HepG2 (cell line): ENCODE measurements around the gene MRPL38. TPM values are rescaled to one million over a fixed set of nuclear protein-coding genes. Genes with fewer than 3 reads are reported as not detected.

Experiments
- CC2D1A ChIP-seq: sonication (generic); formaldehyde crosslinking; IDR thresholded peaks from 2 replicates; pipeline ENCODE4 v1.8.1; 2023; ENCODE audit warnings: mild to moderate bottlenecking, missing genetic modification reagents
- CHD4 ChIP-seq: fragments of 200-600 bp; sonication (generic); IDR thresholded peaks from 2 replicates; pipeline ENCODE4 v1.7.0; 2017; ENCODE audit warnings: mild to moderate bottlenecking, low read length, borderline replicate concordance
- ELF1 ChIP-seq: sonication (generic); formaldehyde crosslinking; IDR thresholded peaks from 2 replicates; pipeline ENCODE4 v1.4.0; 2020; ENCODE audit warnings: missing genetic modification reagents
- ETV6 ChIP-seq: sonication (generic); formaldehyde crosslinking; conservative IDR thresholded peaks from 2 replicates; pipeline ENCODE4 v1.4.0; 2020; ENCODE audit warnings: missing genetic modification reagents
- FOXA1 ChIP-seq, 2 experiments: fragments of 450-650 bp in 1 of 2; sonication (generic) in 1 of 2; formaldehyde crosslinking in 1 of 2; IDR thresholded peaks; 2 replicates each; pipeline versions ENCODE4 v1.4.0 to v1.6.1; 2016 to 2020; ENCODE audit warnings: missing genetic modification reagents in 1 of 2
- IRX3 ChIP-seq: sonication (generic); formaldehyde crosslinking; IDR thresholded peaks from 2 replicates; pipeline ENCODE4 v1.8.1; 2023; ENCODE audit warnings: mild to moderate bottlenecking, low read depth, missing genetic modification reagents, borderline replicate concordance
- NR2F2 ChIP-seq: IDR thresholded peaks from 2 replicates; pipeline ENCODE4 v1.6.1; 2012; ENCODE audit warnings: low read depth, inconsistent platforms, borderline replicate concordance
- SAFB2 ChIP-seq: sonication (generic); formaldehyde crosslinking; IDR thresholded peaks from 2 replicates; pipeline ENCODE4 v1.5.1; 2020; ENCODE audit warnings: missing genetic modification reagents, low read depth, mild to moderate bottlenecking, borderline replicate concordance
- SALL2 ChIP-seq: sonication (generic); formaldehyde crosslinking; IDR thresholded peaks from 2 replicates; pipeline ENCODE4 v1.8.1; 2023; ENCODE audit warnings: mild to moderate bottlenecking, missing genetic modification reagents, inconsistent platforms
- SRSF9 ChIP-seq: fragments of 200-400 bp; formaldehyde crosslinking; IDR thresholded peaks from 2 replicates; pipeline ENCODE4 v1.6.1; 2018; ENCODE audit warnings: borderline replicate concordance, mild to moderate bottlenecking, low read depth, low read length; ENCODE audit not compliant: insufficient read depth, poor library complexity, severe bottlenecking
- ZMYM2 ChIP-seq: sonication (generic); formaldehyde crosslinking; IDR thresholded peaks from 2 replicates; pipeline ENCODE4 v1.8.0; 2022; ENCODE audit warnings: mild to moderate bottlenecking, missing genetic modification reagents
- ZNF30 ChIP-seq: sonication (generic); formaldehyde crosslinking; IDR thresholded peaks from 2 replicates; pipeline ENCODE4 v1.5.0; 2020; ENCODE audit warnings: mild to moderate bottlenecking, missing genetic modification reagents
- ZNF607 ChIP-seq: sonication (generic); formaldehyde crosslinking; IDR thresholded peaks from 2 replicates; pipeline ENCODE4 v1.5.1; 2020; ENCODE audit warnings: missing genetic modification reagents, mild to moderate bottlenecking, borderline replicate concordance
- ZNF616 ChIP-seq: sonication (generic); formaldehyde crosslinking; IDR thresholded peaks from 2 replicates; pipeline ENCODE4 v1.5.0; 2020; ENCODE audit warnings: low read depth, mild to moderate bottlenecking, missing genetic modification reagents
- ZNF781 ChIP-seq: sonication (generic); formaldehyde crosslinking; IDR thresholded peaks from 2 replicates; pipeline ENCODE4 v1.5.1; 2020; ENCODE audit warnings: borderline replicate concordance, mild to moderate bottlenecking, missing genetic modification reagents; ENCODE audit errors: not compliant biosample characterization
- polyA plus RNA-seq, 8 experiments: library from polyadenylated mRNA; depleted of rRNA in 3 of 8; stranded (reverse) in 7 of 8; unstranded in 1 of 8; fragments of >200 nt; fragmentation: Illumina TruSeq in 4 of 8; extraction: Trizol in 4 of 8; gene quantifications; 2 replicates each; pipeline versions ENCODE4 v1.2.1 to v1.2.3, GENCODE V29; 2011 to 2016; ENCODE audit warnings: low read depth in 4 of 8, missing spikeins in 1 of 8, mixed read lengths in 1 of 8; ENCODE audit not compliant: insufficient read depth in 1 of 8
- total RNA-seq, 5 experiments: library from RNA; depleted of rRNA; stranded (reverse); fragments of >200 nt; fragmentation: Illumina TruSeq; extraction: Trizol; gene quantifications; 2 replicates each; pipeline ENCODE4 v1.2.3, GENCODE V29; 2016; ENCODE audit warnings: low read depth in 1 of 5
- TF ChIP-seq, protein P1 (sequence below): fragments of 450-650 bp; IDR thresholded peaks from 2 replicates; pipeline ENCODE4 v1.6.1; 2017
- TF ChIP-seq, protein P2 (sequence below): sonication (generic); formaldehyde crosslinking; IDR thresholded peaks from 2 replicates; pipeline ENCODE4 v1.8.1; 2022; ENCODE audit warnings: mild to moderate bottlenecking, missing genetic modification reagents
- TF ChIP-seq, protein P3 (sequence below): sonication (generic); formaldehyde crosslinking; IDR thresholded peaks from 2 replicates; pipeline ENCODE4 v1.4.0; 2020; ENCODE audit warnings: mild to moderate bottlenecking, missing genetic modification reagents
- TF ChIP-seq, protein P4 (sequence below), 2 experiments: fragments of 450-650 bp in 1 of 2; sonication (generic) in 1 of 2; formaldehyde crosslinking; IDR thresholded peaks; 2 replicates each; pipeline versions ENCODE4 v1.5.0 to v1.8.0; 2020 to 2022; ENCODE audit warnings: mild to moderate bottlenecking in 1 of 2, missing genetic modification reagents in 1 of 2
- TF ChIP-seq, protein P5 (sequence below), 2 experiments: IDR thresholded peaks; 2 replicates each; pipeline ENCODE4 v1.6.1; 2011 to 2012; ENCODE audit warnings: low read length in 2 of 2, borderline replicate concordance in 1 of 2, low read depth in 1 of 2, mild to moderate bottlenecking in 1 of 2, moderate library complexity in 1 of 2

The MRPL38 gene
- total and polyA plus RNA-seq, 2 of the 13 experiments (the other 11 are each of a cell fraction or from before 2014, with no cell fraction given) = 83.7 to 125 TPM

DNA sequence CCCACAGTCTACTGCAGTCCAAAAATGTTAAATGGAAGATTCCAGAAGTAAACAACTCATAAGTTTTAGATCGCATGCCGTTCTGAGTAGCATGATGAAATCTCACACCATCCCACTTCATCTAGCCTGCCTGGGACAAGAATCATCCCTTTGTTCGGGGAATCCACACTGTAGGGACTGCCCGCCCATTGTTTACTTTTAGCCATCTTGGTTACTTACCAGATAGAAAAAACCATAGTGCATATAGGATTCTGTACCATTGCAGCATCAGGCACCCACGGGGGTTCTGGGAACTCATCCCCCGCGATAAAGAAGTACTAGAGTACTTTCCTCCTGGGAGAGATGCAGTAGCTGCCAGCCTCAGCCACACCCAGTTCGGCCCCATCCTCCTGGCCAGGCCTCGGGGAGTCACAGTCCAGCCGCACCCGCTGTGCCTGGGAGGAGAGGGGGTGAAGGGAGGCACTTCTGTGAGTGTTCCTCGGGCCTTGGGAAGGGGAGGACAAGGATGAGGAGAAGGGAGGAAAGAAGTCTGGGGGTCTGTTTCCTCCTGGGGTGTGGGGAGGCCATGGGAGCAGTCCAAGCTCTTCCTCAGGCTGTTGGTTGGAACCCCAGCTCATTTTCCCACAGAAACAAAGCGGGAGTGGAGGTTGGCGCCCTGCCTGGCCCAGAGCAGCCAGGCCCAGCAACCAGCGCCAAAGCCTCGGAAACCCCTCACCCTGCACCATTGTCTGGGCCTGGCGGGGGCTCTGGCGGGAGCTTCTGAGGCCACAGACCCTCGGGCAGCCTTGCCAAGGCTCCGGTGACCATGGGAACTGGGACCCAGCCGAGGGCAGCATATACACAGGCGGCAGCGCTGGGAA is 35.2 kb downstream of the MRPL38 start (continued):
- TF ChIP-seq, protein P1, sequence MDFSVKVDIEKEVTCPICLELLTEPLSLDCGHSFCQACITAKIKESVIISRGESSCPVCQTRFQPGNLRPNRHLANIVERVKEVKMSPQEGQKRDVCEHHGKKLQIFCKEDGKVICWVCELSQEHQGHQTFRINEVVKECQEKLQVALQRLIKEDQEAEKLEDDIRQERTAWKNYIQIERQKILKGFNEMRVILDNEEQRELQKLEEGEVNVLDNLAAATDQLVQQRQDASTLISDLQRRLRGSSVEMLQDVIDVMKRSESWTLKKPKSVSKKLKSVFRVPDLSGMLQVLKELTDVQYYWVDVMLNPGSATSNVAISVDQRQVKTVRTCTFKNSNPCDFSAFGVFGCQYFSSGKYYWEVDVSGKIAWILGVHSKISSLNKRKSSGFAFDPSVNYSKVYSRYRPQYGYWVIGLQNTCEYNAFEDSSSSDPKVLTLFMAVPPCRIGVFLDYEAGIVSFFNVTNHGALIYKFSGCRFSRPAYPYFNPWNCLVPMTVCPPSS = no peak
- TF ChIP-seq ZNF781 (CRISPR knock-in tag) (peak; percentile 35), ZNF607 (0 out of 2 replicates have a peak, but pooled peaks have one; percentile 20), SALL2 (CRISPR knock-in tag) (no peak; the same call in 1 of the 2 replicates), NR2F2 (no peak), ELF1 (CRISPR knock-in tag) (no peak), ETV6 (CRISPR knock-in tag) (peak; percentile 9; the same call in 1 of the 2 replicates), IRX3 (CRISPR knock-in tag) (no peak), CC2D1A (CRISPR knock-in tag) (no peak), SAFB2 (CRISPR knock-in tag) (peak; percentile 56), SRSF9 (no peak), FOXA1 (IDR thresholded peaks at IDR 0.05) (peak; percentile 73; the same call in 1 of the 2 replicates), FOXA1 (CRISPR knock-in tag; IDR thresholded peaks at IDR 0.05) (peak; percentile 95), ZMYM2 (CRISPR knock-in tag) (no peak), ZNF616 (CRISPR knock-in tag) (no peak), CHD4 (no peak; the same call in 1 of the 2 replicates), ZNF30 (CRISPR knock-in tag) (no peak)
- TF ChIP-seq, protein P2, sequence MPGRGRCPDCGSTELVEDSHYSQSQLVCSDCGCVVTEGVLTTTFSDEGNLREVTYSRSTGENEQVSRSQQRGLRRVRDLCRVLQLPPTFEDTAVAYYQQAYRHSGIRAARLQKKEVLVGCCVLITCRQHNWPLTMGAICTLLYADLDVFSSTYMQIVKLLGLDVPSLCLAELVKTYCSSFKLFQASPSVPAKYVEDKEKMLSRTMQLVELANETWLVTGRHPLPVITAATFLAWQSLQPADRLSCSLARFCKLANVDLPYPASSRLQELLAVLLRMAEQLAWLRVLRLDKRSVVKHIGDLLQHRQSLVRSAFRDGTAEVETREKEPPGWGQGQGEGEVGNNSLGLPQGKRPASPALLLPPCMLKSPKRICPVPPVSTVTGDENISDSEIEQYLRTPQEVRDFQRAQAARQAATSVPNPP (CRISPR knock-in tag) = no peak
- TF ChIP-seq, protein P3, sequence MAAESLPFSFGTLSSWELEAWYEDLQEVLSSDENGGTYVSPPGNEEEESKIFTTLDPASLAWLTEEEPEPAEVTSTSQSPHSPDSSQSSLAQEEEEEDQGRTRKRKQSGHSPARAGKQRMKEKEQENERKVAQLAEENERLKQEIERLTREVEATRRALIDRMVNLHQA = no peak
- TF ChIP-seq, protein P4, sequence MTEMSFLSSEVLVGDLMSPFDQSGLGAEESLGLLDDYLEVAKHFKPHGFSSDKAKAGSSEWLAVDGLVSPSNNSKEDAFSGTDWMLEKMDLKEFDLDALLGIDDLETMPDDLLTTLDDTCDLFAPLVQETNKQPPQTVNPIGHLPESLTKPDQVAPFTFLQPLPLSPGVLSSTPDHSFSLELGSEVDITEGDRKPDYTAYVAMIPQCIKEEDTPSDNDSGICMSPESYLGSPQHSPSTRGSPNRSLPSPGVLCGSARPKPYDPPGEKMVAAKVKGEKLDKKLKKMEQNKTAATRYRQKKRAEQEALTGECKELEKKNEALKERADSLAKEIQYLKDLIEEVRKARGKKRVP (CRISPR knock-in tag; IDR thresholded peaks at IDR 0.05) = peak; percentile 45 to 99; a peak in 3 of 4 replicates
- TF ChIP-seq, protein P5, sequence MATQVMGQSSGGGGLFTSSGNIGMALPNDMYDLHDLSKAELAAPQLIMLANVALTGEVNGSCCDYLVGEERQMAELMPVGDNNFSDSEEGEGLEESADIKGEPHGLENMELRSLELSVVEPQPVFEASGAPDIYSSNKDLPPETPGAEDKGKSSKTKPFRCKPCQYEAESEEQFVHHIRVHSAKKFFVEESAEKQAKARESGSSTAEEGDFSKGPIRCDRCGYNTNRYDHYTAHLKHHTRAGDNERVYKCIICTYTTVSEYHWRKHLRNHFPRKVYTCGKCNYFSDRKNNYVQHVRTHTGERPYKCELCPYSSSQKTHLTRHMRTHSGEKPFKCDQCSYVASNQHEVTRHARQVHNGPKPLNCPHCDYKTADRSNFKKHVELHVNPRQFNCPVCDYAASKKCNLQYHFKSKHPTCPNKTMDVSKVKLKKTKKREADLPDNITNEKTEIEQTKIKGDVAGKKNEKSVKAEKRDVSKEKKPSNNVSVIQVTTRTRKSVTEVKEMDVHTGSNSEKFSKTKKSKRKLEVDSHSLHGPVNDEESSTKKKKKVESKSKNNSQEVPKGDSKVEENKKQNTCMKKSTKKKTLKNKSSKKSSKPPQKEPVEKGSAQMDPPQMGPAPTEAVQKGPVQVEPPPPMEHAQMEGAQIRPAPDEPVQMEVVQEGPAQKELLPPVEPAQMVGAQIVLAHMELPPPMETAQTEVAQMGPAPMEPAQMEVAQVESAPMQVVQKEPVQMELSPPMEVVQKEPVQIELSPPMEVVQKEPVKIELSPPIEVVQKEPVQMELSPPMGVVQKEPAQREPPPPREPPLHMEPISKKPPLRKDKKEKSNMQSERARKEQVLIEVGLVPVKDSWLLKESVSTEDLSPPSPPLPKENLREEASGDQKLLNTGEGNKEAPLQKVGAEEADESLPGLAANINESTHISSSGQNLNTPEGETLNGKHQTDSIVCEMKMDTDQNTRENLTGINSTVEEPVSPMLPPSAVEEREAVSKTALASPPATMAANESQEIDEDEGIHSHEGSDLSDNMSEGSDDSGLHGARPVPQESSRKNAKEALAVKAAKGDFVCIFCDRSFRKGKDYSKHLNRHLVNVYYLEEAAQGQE (IDR thresholded peaks at IDR 0.05; ENCODE audit: borderline replicate concordance in 1 of 2, low read depth in 1 of 2, low read length in 2 of 2) = peak in 1 of 2 experiments; percentile 60; a peak in 1 of 4 replicates
